ENCODE measurements around the gene TBC1D10A. TPM values are rescaled to one million over a fixed set of nuclear protein-coding genes. Genes with fewer than 3 reads are reported as not detected.

The TBC1D10A gene
- total RNA-seq, 1 experiment from 2014 or later = 18.6 TPM

DNA sequence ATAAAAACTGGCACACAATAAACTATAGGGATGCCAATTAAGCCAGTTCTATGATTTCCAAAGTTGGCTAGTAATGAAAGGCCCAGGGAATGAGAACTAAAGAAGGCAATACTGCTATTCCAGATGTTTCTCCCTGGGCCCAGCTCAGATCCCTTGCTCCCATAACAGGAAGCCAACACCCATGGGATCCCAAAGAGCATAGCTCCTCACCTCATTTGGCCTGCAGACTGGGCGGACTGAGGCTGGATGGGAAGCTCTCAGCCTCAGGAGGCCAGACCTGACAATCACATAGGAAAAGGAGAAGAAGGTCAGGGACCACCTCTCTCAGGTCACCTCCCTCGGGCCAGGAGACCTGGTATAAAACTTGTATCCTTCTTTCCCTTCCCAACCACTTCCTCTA, 5.3 kb downstream of the TBC1D10A start:
- H3K4me1 ChIP-seq (ENCODE audit: control insufficient read depth in 1 of 2, insufficient read depth in 2 of 2, low read length in 2 of 2) = peaks cover 14 to 18% of the 10 kb centered on the region in 2 experiments
- TF ChIP-seq EZH2 (IDR thresholded peaks at IDR 0.05) (no peak), CTCF (IDR thresholded peaks at IDR 0.05 in 2 of 3, conservative IDR thresholded peaks at IDR 0.05 in 1 of 3; ENCODE audit: borderline replicate concordance in 1 of 3, insufficient read depth in 1 of 3, low read depth in 2 of 3, low read length in 2 of 3) (no peak), POLR2A (IDR thresholded peaks at IDR 0.05; ENCODE audit: borderline replicate concordance, extremely low read depth, insufficient read depth, insufficient read length) (no peak), SIN3A (IDR thresholded peaks at IDR 0.05; ENCODE audit: low read depth) (no peak), MAX (IDR thresholded peaks at IDR 0.05) (no peak), TCF7L2 (IDR thresholded peaks at IDR 0.05; ENCODE audit: borderline replicate concordance, extremely low read depth, insufficient read depth, insufficient read length) (no peak), ELF1 (IDR thresholded peaks at IDR 0.05; ENCODE audit: borderline replicate concordance, low read depth) (no peak), POLR2AphosphoS5 (IDR thresholded peaks at IDR 0.05; ENCODE audit: low read depth, low read length) (no peak), SRF (IDR thresholded peaks at IDR 0.05; ENCODE audit: low read depth) (no peak), ZBTB33 (IDR thresholded peaks at IDR 0.05; ENCODE audit: extremely low read depth, insufficient replicate concordance, low read length) (no peak)
- intact Hi-C loops (cut with micrococcal nuclease) = no loop called here
- BruUV-seq (replicated peaks) = no TSS peak
- no peak overlapping the region for H3K27ac ChIP-seq (ENCODE audit: low read depth, low read length)
- CTCF ChIA-PET = no interaction called here
- no peaks in the 10 kb centered on the region for H3K9me2 ChIP-seq (ENCODE audit: insufficient read depth)
- no peaks in the 10 kb centered on the region for H3K27me3 ChIP-seq (ENCODE audit: insufficient read depth, low read length)
- H2AFZ ChIP-seq (ENCODE audit: low read depth, low read length, poor library complexity, severe bottlenecking) = no peak overlapping the region
- H3K4me2 ChIP-seq (ENCODE audit: low read length) = no peak overlapping the region
- no peaks in the 10 kb centered on the region for H4K20me1 ChIP-seq (ENCODE audit: insufficient read depth)
- H3K36me3 ChIP-seq (ENCODE audit: control insufficient read depth in 1 of 2, insufficient read depth in 2 of 2, low read length in 2 of 2) = no peaks in the 10 kb centered on the region
- peaks cover 4% of the 10 kb centered on the region; the same call in 1 of the 2 replicates for H3K79me2 ChIP-seq (ENCODE audit: insufficient read depth, low read length)
- no peaks in the 10 kb centered on the region for H3K9me3 ChIP-seq (ENCODE audit: control insufficient read depth in 1 of 2, insufficient read depth in 1 of 2, low read depth in 1 of 2, low read length in 2 of 2)
- no peak for ATAC-seq
- DNase-seq (ENCODE audit: low read depth, low spot score) = no peak
- no peak overlapping the region for H3K4me3 ChIP-seq (replicated peaks in 1 of 2; ENCODE audit: low read depth in 1 of 2, low read length in 2 of 2)
- POLR2A ChIA-PET = no interaction called here
- RAD21 ChIA-PET (ENCODE audit: low non-redundant PET in 1 of 2, low total read pairs in 2 of 2, uncharacterized antibody in 2 of 2, unreplicated experiment in 2 of 2) = no interaction called here
- no peak overlapping the region for H3K9ac ChIP-seq (ENCODE audit: low read length)

All from HCT116 (cell line).